SH-SY5Y (cell line): ENCODE measurements around the gene VAV3.

Experiments
- GATA2 ChIP-seq: IDR thresholded peaks from 2 replicates; pipeline ENCODE4 v1.6.1; 2011; ENCODE audit warnings: mild to moderate bottlenecking, low read depth, low read length
- GATA3 ChIP-seq: IDR thresholded peaks from 2 replicates; pipeline ENCODE4 v1.6.1; 2011; ENCODE audit warnings: low read depth, mild to moderate bottlenecking, low read length, moderate library complexity

VAV3 gene

DNA sequence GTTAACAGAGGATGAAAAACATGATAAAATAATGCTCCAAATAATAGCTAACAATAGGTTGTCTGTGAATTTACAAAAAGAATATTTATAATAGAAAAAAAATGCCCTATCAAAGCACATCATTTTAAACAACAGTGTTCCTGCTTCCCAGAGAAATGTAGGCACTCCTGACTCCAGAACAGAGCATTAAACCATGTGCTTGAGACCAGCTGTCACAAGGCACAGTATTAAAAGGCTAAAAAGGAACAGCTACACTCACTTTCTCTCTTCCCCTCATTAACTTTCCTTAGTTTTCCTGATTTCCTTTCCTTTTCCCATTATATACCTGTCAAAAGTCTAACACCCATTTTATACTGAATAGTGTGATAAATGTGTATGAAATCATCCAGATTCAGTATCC, 10.9 kb downstream of the VAV3 start:
- TF ChIP-seq GATA3 = no peak
- TF ChIP-seq GATA2 = no peak

DNA sequence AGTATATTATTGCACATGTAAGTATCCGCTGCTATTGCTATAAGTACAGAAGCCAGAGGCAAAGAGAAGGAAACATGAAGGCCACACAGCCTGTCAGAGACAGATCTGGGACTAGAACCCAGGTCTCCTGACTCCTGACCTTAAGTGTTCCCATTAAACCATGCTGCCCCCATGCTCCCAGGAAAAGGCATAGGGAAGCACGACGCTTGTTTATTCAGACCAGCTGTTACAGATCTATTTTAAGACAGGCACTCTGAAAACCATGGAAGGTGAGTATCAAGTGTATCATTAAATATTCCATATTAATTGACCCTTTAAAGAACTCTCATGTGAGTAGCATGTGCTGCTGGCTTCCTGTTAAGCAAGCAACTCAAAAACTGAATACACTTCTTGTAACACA, 11.4 kb downstream of the VAV3 start:
- TF ChIP-seq GATA3 (no peak), GATA2 (no peak)

DNA sequence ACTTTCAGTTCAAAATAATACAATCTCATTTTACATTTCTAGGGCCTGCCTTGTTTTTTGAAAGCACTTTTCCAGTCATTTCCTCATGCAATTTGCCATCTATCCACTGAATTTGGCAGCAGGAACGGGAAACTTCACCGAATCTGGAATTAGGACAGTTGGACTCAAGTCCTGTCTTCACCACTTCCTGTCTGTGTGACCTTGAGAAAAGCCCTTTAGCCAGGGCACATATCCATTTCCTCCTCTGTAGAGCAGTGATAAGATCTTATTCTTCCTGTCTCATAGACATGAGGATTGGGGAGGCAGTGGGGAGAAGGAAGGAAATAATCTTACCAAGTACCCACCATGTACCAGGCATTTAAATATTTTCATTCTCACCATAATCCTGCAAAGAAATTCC, 12.0 kb downstream of the VAV3 start:
- TF ChIP-seq GATA2 (no peak), GATA3 (no peak)

DNA sequence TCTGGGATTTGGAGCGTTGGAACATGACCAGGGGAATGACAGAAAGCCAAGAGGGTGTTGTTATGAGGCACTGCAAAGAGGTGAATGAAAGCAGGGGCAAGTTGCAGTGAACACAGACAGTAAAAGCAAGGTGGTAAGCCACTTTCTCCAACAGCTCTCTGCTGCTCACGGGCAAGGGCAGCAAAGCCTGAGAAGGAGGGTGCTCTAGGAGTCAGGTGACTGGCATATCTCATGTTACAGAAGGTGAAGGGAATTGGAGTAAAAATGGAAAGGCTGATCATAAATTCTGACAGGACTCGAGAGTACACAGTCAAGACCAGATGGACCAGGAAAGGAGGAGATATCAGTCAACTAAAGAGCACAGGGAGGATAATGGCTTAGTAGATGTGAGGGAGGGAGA, 14.5 kb downstream of the VAV3 start:
- TF ChIP-seq GATA2 (no peak), GATA3 (no peak)

DNA sequence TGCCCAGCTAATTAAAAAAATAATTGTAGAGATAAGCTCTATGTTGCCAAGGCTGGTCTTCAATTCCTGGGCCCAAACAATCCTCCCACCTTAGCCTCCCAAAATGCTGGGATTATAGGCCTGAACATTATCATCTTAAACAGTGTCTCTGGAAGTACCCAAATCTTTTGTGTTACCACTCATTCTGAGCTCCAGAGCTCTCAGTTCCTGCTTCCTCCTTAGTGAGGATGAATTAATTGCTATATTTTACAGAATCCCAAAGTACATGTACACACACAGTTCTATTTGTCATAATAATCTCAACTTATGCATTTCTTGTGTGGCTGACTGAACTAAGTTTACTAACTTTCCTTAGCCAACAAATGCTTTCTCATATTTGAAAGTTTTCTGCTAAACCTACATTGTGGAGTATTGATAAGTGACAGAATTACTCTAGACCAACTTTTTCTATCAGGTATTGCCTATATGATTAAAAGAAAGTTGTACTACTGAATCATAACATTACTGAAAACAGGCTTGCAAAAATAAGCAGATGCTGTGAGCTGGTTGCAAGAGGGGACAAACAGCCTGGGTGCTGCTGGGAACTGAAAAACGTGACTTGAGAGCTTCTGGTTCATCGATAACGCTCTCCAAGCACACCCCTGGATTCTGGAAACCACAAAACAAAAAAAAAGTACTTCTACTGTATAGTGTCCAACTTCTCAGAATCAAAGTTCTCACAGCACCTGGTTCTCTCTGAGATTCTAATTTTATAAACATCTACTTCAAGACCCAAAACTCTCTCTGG, 15.3 kb downstream of the VAV3 start:
- TF ChIP-seq GATA3 = no peak
- TF ChIP-seq GATA2 = no peak

DNA sequence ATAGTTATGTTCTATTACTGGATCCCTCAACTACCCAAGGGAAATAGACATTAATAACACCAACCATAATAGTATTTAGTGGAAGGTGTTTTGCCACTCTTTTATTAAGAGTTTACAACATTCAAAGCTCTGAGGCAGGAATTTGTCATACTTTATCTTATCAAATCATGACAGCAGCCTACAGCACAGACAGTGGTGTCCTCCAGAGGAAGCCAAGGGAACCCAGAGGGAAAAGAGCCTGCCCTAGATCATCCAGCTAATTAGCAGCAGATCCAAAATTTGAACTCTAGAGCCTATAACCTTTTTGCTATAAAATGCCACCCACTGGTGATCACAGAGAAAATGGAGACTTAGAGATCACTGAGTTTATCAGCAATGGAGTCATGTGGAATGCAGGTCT, 18.2 kb downstream of the VAV3 start:
- TF ChIP-seq GATA2 = no peak
- TF ChIP-seq GATA3 = no peak

DNA sequence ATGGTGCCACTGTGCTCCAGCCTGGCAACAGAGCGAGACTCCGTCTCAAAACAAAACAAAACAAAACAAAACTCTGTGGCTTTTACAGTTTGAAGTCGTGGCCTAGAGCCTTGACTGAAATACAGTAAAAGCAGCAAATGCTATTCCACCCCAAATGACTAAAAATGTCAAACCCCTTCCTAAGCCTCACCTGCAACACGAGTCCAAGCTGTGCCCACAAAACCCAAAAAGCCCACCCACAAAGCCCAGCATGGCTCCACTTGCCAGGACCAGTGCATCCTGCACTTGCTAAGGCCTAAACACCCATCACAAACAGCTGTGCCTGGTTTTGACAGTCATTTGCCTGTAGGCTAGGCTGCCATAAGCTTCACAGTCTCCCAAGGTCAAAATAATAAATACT, 21.3 kb downstream of the VAV3 start:
- TF ChIP-seq GATA3 = no peak
- TF ChIP-seq GATA2 = no peak

DNA sequence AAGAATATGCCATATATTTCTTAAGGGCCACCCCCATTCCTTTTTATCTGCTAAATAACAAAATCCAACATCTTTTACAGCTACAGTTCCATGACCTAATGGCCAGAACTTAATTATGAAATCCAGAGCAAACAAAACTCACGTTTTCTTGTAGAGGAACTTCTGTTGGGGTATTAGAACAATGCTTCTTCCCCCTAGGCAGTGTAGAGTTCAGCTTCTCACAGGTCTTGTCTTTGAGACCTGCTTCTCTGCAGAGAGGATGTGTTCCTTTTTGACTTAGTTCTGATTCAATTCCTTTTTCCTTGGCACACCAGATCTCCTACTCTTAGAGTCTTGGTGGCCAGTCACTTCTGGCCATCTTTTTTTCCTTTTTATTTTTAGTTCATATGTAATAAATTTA, 22.2 kb downstream of the VAV3 start:
- no peak for TF ChIP-seq GATA3
- TF ChIP-seq GATA2 = no peak

DNA sequence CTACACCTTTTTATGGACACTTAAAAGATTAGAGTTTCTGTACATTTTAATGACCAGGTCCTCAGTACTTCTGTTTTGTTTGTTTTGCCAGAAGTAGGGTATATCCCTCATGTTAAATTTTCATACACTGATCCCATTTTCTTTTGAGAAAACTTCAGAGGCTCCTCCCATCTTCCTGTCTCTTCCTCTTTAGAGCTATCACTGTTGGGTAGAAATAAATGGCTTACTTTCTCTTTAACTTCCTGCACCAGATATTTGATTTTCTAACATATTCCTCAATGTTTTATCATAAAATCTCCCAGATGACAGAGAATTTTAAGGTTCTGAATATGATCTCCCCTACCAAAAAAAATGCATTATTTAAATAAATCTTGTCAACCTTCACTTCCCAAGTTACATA, 23.4 kb downstream of the VAV3 start:
- TF ChIP-seq GATA3 (no peak), GATA2 (no peak)

DNA sequence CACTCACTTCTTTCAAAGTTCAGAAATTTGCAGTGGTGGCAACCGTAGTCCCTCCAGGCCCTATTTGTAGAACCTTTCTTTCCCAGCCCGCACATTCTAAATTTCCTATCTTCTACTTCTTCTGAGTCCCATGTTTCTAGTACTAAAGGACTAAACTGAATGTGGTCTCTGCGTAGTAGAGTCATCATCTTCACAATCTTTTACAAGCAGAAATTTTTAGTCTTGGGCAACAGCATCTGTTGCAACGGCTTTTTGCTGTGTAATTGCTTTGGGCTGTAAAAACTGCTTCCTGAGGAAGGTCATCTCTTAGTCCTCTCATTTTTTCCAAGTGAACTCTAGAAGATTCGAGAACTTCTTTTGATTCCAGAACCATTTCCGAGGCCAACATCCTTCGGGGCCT, 23.9 kb downstream of the VAV3 start:
- TF ChIP-seq GATA2 = no peak
- no peak for TF ChIP-seq GATA3

DNA sequence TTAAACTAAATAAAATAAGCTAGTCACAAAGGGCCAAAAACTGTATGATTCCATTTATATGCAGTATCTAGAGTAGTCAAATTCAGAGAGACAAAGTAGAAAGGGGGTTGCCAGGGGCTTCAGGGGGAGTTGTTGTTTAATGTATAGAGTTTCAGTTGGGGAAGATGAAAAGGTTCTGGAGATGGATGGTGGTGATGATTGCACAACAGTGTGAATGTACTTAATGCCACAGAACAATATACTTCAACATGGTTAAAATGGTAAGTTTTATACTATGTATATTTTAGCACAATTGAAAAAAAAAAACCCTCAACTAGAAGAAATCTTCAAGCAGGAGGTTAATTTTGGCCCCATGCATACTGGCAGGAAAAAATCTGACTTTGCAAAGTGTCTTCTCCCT, 24.3 kb downstream of the VAV3 start:
- TF ChIP-seq GATA3 = no peak
- TF ChIP-seq GATA2 = no peak

DNA sequence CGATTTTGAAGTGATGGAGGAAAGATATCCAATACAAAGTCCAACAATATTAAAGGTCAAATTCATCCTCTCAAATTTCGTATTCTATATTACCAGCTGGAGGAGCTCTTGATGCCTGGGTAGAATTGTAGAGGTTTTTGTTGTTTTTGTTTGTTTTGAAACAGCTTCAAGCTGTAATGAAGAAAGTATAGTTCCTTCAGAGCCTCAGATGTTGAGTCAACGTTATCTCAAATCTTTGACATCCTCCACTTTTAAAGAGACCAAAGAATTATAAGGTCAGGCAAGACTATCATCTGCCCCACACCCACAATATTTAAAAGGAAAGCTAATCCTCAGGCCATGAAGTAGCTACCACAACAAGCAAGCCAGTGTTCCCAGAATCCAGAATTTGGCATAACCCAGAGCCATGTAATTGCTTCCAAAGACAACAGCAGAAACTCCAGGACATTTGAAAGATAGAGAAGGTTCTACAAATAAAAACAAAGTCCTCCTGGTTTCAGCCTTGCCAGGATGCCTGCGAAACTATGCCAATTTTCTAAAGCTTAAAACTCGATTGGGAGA, 24.9 kb downstream of the VAV3 start:
- no peak for TF ChIP-seq GATA3
- no peak for TF ChIP-seq GATA2

DNA sequence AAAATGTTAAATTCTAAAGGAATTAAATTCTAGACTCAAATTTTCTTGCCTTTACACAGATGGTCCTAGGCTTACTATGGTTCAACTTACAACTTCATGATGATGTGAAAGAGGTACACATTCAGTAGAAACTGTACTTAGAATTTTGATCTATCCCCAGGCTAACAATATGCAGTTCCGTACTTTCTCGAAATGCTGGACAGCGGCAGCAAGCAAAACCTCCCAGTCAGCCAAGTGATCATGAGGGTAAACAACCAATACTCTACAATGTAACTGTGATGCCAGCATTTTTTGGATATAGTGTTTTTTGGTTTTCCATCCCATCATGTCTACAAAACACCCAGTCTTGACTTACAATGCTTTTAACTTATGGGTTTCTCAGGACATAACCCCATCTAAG, 25.7 kb downstream of the VAV3 start:
- TF ChIP-seq GATA3 (no peak), GATA2 (no peak)

DNA sequence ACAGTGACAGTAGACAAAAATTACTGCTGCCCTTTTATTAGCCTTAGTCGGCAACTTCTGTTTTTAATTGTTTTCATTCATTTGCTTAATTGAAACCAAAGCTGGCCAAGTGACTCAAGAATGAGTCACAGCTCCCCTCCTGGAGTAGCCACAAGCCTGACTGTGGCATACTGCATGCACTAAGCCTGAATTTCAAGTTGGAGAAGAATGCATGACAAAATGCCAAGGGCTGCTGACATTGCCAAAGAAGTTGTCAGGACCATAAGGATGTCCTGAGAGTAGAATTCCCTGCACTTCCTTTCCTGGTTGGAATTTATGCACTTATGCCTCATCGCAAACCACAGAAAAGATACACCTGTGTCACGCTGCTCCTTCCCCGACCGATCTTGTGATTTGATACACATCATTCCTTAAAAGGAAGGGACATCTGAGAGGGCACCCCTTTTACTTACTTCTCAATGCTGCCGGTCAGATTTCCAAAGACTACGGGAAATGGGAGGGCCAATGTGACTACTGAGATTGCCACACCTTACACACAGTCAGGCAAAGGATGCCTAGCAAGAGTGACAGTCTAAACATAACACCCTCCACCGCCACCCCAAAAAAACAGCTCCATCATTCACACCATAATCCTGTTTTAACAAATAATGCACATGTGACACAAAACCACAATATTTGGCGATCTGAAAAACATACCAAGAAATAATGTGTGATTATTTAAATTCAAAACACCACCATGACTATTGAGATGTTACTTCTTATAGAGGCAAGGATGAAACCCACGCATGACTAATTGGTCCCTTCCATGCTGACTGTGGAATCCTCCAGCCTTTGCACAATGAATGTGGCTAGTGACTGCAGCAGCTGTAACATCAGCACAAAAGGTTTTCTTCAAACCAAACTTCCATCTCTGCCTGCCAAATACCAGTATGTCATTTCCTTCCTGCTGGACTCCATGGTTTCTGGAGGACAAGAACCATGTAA, 28.2 kb downstream of the VAV3 start:
- TF ChIP-seq GATA2 (no peak), GATA3 (no peak)
